ENCODE results near the gene CEP89.

- TF ChIP-seq CTCF (conservative IDR thresholded peaks at IDR 0.05 in 1 of 2, IDR thresholded peaks at IDR 0.05 in 1 of 2; ENCODE audit: low read depth in 1 of 2, low read length in 2 of 2) (no peak), EZH2 (IDR thresholded peaks at IDR 0.05; ENCODE audit: low read length, missing control alignments) (no peak)
Measured at GRCh38 chr19:32924200-32924599, 47.6 kb downstream of the CEP89 start.
